ENCODE measurements around the gene ASB13.
"Not testable (repeated sequence)": the region's sequence is repeated elsewhere in the genome, so short reads cannot be mapped to it uniquely, and the experiment has no call there.

The ASB13 gene

DNA sequence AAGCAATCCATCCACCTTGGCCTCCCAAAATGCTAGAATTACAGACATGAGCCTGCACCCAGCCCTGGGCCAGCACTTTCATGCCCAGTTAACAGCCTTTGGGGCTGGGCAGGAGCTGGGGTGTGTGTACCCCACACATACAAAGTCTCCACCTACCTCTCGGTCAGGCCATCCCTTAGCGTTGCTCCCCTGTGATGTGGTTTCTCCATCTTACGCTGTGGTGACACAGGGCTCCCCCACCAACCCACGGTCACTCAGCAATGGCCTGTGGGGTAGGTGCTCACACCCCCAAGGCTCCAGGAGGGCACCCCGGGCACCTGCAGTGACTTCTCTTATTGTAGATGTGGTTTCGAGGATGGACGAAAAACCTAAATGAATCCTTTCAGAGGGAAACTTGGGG is 58.8 kb downstream of the ASB13 start:
- no peak for DNase-seq (ENCODE audit: low read depth, low spot score)

DNA sequence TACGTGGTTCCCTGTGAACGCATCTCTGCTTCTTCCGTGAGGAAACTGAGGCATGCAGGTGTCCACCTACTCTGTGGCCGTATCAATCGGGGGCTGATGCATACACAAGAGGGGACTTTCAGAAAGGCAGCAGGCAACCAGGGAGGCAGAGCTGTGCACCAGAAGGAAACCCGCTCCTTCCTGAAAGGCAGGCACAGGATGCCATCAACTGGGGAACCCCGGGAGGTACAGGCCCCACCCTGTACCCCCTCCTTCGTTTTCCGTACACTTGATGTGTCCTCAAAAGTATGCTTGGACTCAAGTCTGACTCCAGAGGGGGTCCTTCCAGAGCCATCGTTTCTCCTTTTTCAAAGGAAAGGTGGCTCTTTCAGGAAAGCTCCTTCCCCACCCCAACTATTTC is 59.5 kb downstream of the ASB13 start:
- no peak for DNase-seq (ENCODE audit: low read depth, low spot score)

DNA sequence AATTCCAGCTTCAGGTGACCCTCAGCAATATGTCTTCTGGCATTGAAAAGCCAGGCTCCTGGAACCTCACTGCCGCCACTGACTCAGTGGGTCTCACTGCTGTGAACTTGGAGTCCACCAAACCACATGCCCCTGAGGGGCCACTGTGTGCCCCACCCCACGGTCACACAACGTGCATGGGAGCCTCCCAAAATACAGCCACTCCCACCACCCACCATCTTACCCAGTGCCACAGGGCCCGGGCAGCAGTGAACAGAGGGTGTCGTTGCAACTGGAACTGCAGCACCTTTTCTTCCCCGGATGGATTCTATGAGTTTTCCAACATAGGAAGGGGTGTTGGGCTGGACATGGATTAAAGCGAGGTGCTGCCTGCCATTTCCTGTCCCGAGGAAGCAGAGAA is 60.1 kb downstream of the ASB13 start:
- DNase-seq (ENCODE audit: low read depth, low spot score): no peak

GRCh38 chr10:5604961-5605360 is 61.4 kb downstream of the ASB13 start:
- no peak for DNase-seq (ENCODE audit: low read depth, low spot score)

GRCh38 chr10:5604236-5604925 is 62.0 kb downstream of the ASB13 start:
- DNase-seq (ENCODE audit: low read depth, low spot score): no peak

GRCh38 chr10:5603848-5604170 is 62.6 kb downstream of the ASB13 start:
- no peak for DNase-seq (ENCODE audit: low read depth, low spot score)

DNA sequence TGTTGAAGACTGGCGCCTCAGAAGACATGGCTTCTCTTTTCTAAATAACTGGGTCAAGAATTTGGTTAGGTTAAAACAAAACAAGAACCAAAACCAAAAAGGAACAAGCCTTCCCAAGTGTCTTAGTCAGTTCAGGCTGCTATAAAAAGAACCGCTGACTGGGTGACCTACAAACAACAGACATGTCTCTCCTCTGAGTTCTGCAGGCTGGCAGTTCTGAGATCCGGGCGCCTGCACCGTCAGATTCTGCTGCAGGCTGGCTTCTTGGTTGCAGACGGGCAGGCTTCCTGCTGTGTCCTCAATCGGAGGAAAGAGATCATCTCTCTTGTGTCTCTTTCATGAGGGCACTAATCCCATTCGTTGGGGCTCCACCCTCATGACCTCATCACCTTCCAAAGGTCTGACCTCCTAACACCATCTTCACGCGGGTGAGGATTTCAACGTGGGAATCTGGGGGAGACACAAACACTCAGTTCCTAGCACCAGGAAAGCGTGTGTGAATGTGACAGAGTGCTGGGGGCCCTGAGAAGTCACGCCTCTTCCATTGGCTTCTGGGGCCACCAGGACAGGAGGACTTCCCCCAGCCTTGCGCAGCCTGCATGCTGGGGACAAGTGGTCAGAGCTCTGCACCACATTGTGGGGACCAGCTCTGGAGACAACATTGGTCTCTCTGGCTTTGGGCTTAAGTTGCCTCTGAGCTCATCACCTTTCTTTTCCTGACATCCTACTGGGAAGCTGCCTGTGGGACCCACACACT is 63.1 kb downstream of the ASB13 start:
- no peak for DNase-seq (ENCODE audit: low read depth, low spot score)

GRCh38 chr10:5601826-5602495 is 64.4 kb downstream of the ASB13 start:
- DNase-seq (ENCODE audit: low read depth, low spot score): no peak

DNA sequence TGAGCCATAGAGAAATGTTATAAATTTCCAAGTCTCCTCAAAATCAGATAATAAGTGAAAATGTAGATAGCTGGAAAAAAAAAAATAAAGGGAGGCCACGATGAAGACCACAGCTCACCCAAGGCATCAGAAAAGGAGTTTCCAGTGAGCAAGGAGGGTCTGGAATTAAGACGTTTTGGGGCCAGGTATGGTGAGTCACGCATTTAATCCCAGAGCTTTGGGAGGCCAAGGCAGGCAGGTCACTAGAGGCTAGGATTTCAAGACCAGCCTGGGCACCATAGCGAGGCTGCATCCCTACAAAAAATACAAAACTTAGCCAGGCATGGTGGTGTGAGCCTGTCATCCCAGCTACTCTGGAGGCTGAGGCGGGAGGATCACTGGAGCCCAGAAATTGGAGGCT is 65.5 kb downstream of the ASB13 start:
- DNase-seq (ENCODE audit: low read depth, low spot score): no peak

DNA sequence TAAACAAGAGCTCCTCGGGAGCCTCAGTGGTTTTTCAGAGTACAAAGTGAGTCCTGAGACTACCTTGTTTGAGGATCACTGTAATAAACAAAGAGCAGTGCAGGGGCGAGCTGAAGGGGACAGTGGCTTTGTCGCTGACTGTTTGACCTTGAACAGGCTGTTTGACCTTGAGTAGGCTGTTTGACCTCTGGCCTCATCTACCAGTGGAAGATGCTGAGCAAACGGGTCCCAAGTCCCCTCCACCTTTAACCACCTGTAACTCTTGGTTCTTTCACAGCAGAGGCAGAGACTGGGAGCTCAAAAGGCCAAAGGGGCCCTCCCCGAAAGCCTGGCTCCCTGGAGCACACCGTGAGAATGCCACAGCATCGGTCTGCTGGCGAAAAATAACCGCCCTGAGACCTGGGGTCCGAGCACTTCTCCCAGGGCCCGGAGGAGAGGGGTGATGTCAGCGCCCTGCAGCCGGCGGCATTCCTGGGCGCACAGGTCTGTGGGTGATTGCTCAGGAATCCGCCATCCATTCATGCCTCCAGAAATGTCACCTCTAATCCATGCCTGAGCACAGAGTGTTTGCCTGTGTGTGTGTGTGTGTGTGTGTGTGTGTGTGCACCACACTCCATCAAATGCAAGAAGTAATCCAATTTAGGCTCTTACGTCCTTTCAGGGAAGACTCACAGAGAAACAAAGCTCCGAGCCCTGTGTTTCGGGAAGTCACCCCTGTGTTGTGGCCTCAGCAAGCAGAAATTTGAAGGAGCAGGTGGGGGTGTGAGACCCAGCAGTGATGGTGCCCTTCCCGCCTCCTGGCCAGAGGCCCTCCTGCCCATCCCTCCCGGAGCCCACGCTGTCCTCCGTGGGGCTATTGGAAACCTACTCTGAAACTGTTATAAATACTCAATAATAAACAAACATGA is 66.5 kb downstream of the ASB13 start:
- DNase-seq (ENCODE audit: low read depth, low spot score): no peak

- no peak for DNase-seq (ENCODE audit: low read depth, low spot score)
Observed at GRCh38 chr10:5598085-5598690, 68.2 kb downstream of the ASB13 start.

GRCh38 chr10:5596611-5597341 is 69.6 kb downstream of the ASB13 start:
- DNase-seq (ENCODE audit: low read depth, low spot score): no peak

DNA sequence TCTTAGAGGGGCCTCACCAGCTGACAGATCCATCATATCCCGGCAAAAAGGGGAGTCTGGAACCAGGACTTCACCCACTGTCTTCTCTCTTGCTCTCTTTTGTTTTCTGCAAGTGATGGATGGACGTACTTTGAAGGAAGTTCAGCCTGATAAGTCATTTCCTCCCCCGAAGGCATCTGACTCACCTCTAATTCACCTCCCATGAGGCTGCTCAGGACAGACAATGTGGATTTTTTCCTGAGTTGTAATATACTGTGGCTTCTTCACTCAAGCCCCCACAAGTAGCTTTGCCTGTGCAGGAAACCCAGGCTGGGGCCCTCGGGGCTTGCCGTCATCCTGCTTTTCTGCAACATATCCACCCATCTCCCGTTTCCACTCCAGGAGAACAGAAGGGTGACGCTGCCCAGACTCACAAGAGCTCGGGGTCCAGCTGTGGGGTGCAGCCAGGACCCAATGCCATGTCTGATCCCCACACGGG is 70.4 kb downstream of the ASB13 start:
- no peak for DNase-seq (ENCODE audit: low read depth, low spot score)

GRCh38 chr10:5595591-5595990 is 70.8 kb downstream of the ASB13 start:
- no peak for DNase-seq (ENCODE audit: low read depth, low spot score)

- DNase-seq (ENCODE audit: low read depth, low spot score): no peak
Observed at GRCh38 chr10:5595095-5595494, 71.3 kb downstream of the ASB13 start.

DNA sequence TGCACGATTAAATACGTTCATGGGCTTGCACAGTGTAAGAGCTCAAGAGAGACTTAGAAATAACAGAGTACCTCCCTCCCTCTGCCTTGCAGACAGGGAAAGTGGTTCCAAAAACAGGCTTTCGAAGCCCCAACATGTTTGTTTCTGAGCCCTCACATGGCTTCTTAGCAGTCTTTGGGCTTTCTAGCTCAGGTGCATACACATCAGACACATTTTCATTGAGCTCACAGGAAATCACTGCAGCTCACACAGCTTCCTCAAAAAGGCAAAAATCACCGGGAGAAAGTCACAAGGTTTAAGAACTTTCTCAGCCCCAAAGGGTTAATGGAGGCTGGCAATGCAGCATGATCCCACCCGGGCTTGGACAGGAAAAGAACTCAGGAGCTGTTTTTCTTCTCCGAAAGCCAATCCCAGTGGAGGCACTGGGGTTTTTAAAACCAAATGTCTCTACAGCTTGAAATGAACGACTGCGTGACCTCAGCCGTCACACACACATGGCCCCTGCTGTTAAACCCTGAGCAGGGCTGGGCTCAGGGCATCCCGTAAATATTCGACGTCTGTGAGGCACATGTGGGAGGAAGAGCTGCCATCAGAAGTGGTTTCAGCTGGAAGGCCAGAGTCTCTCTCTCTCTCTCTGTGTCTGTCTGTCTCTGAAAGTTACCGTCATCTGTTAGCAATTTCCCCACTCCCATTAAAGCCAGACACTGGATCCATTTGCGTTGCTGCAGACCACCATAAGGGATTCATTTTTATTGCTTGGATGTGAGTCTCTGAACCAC is 71.9 kb downstream of the ASB13 start:
- DNase-seq (ENCODE audit: low read depth, low spot score): no peak

GRCh38 chr10:5593347-5593746 is 73.0 kb downstream of the ASB13 start:
- DNase-seq (ENCODE audit: low read depth, low spot score): not testable (repeated sequence)

GRCh38 chr10:5592070-5592469 is 74.3 kb downstream of the ASB13 start:
- DNase-seq (ENCODE audit: low read depth, low spot score): no peak

DNA sequence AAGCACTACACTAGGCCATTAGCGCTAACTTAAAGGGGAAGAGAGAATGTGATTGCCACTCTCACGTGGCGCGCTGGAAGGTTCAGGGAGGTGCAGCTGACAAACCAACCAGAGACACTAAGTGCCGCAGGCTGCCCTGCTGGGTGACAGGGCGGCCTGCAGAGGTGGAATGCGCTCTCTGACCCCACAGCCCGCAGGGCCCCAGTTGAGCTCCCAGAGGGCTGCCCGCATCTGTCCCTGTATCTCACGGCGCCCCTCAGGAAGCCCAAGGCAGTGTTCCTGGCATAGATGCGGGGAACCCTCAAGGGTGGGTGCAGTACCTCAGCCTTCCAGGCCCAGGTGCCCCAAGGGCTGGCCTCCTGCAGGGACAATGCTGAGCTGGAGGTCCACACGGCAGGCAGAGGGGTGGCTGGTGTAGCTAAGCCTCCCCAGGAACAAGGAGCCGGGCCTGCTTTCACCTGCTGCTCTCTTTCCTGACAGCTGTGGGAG is 75.0 kb downstream of the ASB13 start:
- DNase-seq (ENCODE audit: low read depth, low spot score): no peak

DNA sequence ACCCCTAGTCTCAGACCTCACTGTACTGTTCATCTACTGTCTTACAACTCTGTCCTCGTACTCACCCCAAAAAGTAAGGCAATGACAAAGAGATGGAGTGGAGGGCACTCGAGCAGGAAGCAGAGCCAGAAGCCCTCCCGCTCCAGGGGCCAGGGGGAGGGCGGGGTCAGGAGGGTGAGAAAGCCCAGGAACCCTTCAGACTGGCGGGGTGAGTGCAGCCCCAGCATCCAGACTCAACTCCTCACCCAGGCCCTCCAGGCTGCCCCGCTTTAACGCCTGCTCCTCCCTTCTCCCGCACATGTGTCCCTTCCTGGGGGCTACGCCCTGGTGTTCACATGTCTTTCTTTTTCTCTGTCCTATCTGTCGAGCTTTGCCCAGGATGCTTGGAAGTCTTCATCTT is 75.6 kb downstream of the ASB13 start:
- no peak for DNase-seq (ENCODE audit: low read depth, low spot score)
